Inflammatory macrophage treated with lipopolysaccharide for 1 hour (primary cell): ENCODE measurements around the gene CACNA1H.

ENCODE experiments used
- DNase-seq, 2 donors: peaks; one replicate each; pipeline ENCODE4 v3.0.0-alpha.2; 2020 to 2022

Gene CACNA1H

GRCh38 chr16:1123525-1124230 lies 29.2 kb upstream of the CACNA1H start:
- DNase-seq, result no peak

GRCh38 chr16:1124291-1124690 lies 28.6 kb upstream of the CACNA1H start:
- DNase-seq, result no peak

- DNase-seq, result no peak
Observed at GRCh38 chr16:1124795-1125194, 28.1 kb upstream of the CACNA1H start.

GRCh38 chr16:1125471-1125870 lies 27.4 kb upstream of the CACNA1H start:
- DNase-seq, result no peak

- no peak for DNase-seq
Observed at GRCh38 chr16:1126044-1126443, 26.9 kb upstream of the CACNA1H start.

- DNase-seq, result no peak
Observed at GRCh38 chr16:1126586-1126985, 26.3 kb upstream of the CACNA1H start.

GRCh38 chr16:1127101-1127500 lies 25.8 kb upstream of the CACNA1H start:
- no peak for DNase-seq

- DNase-seq, result no peak
Observed at GRCh38 chr16:1127971-1128715, 24.8 kb upstream of the CACNA1H start.

GRCh38 chr16:1129106-1129960 lies 23.6 kb upstream of the CACNA1H start:
- DNase-seq, result no peak

GRCh38 chr16:1130382-1130781 lies 22.5 kb upstream of the CACNA1H start:
- no peak for DNase-seq

GRCh38 chr16:1131378-1131994 lies 21.4 kb upstream of the CACNA1H start:
- DNase-seq, result no peak

GRCh38 chr16:1132431-1132830 lies 20.5 kb upstream of the CACNA1H start:
- no peak for DNase-seq

GRCh38 chr16:1133271-1133670 lies 19.6 kb upstream of the CACNA1H start:
- DNase-seq, result no peak

- DNase-seq, result no peak
Observed at GRCh38 chr16:1133810-1134520, 18.9 kb upstream of the CACNA1H start.

GRCh38 chr16:1134776-1135458 lies 18.0 kb upstream of the CACNA1H start:
- no peak for DNase-seq

GRCh38 chr16:1135459-1135825 lies 17.5 kb upstream of the CACNA1H start:
- no peak for DNase-seq

GRCh38 chr16:1137604-1138003 lies 15.3 kb upstream of the CACNA1H start:
- DNase-seq, result no peak

- no peak for DNase-seq
Observed at GRCh38 chr16:1140582-1141162, 12.2 kb upstream of the CACNA1H start.

GRCh38 chr16:1141191-1141590 lies 11.7 kb upstream of the CACNA1H start:
- DNase-seq, result no peak

- no peak for DNase-seq
Observed at GRCh38 chr16:1141716-1142115, 11.2 kb upstream of the CACNA1H start.

- DNase-seq, result no peak
Observed at GRCh38 chr16:1142911-1143310, 10.0 kb upstream of the CACNA1H start.
